Left ventricle myocardium inferior (tissue), 1 donor: ENCODE measurements around the gene BMAL2. TPM values are rescaled to one million over a fixed set of nuclear protein-coding genes. Genes with fewer than 3 reads are reported as not detected.

Experiments used
- DNase-seq: peaks from one replicate; pipeline ENCODE4 v3.0.0-alpha.2; 2020
- H3K27ac ChIP-seq: fragments of 200-600 bp; replicated peaks from 2 replicates; pipeline ENCODE4 v1.8.0; 2021
- H3K27me3 ChIP-seq: fragments of 200-600 bp; 2 replicates; pipeline ENCODE4 v1.8.0; 2021; ENCODE audit warnings: low read depth
- H3K36me3 ChIP-seq: fragments of 200-600 bp; 2 replicates; pipeline ENCODE4 v1.8.0; 2021
- H3K4me1 ChIP-seq: fragments of 200-600 bp; 2 replicates; pipeline ENCODE4 v1.8.0; 2021
- H3K4me3 ChIP-seq: fragments of 200-600 bp; 2 replicates; pipeline ENCODE4 v1.8.0; 2021; ENCODE audit warnings: mild to moderate bottlenecking, moderate library complexity
- H3K9me3 ChIP-seq: fragments of 200-600 bp; replicated peaks from 2 replicates; pipeline ENCODE4 v1.8.0; 2021
- intact Hi-C: fragments of 100-400 bp; cut with micrococcal nuclease; formaldehyde crosslinking; loops from one replicate; pipeline ENCODE4 v1.11.0; 2022
- total RNA-seq: library from RNA; stranded (reverse); fragmentation: NEBNext Ultra II Directional; extraction: Animal tissue kit (Norgen Biotek cat#: 25700); gene quantifications from one replicate; pipeline ENCODE4 v1.2.1, GENCODE V29; 2021
- TF ChIP-seq, protein P1 (sequence below): fragments of 200-600 bp; IDR thresholded peaks from 2 replicates; pipeline ENCODE4 v1.8.0; 2021; ENCODE audit warnings: antibody characterized with exemption, mild to moderate bottlenecking, borderline replicate concordance
- donor health status: DM: no; HTN: yes; CAD: no; lungs with severe emphysema.

Gene BMAL2
- total RNA-seq, 1 donor from 2014 or later = 1.5 TPM

DNA sequence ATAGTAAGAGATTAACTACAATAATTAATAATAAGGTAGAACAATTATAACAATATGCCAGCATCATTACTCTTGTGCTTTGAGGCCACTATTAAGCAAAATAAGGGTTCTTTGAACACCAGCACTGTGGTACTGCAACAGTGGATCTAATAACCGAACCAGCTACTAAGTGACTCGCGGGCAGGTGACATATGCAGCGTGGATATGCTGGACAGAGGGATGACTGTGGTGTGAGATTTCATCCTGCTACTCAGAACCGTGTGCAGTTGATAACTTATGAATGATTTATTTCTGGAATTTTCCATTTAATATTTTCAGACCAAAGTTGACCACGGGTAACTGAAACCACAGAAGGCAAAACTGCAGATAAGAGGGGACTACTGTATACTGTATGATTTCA, 34.4 kb downstream of the BMAL2 start:
- Histone ChIP-seq H3K36me3 (no peaks in the 10 kb centered on the region), H3K27ac (no peak overlapping the region), H3K4me3 (no peak overlapping the region), H3K9me3 (no peaks in the 10 kb centered on the region), H3K27me3 (no peaks in the 10 kb centered on the region), H3K4me1 (no peaks in the 10 kb centered on the region)
- DNase-seq = no peak
- intact Hi-C loops = no loop called here
- TF ChIP-seq, protein P1, sequence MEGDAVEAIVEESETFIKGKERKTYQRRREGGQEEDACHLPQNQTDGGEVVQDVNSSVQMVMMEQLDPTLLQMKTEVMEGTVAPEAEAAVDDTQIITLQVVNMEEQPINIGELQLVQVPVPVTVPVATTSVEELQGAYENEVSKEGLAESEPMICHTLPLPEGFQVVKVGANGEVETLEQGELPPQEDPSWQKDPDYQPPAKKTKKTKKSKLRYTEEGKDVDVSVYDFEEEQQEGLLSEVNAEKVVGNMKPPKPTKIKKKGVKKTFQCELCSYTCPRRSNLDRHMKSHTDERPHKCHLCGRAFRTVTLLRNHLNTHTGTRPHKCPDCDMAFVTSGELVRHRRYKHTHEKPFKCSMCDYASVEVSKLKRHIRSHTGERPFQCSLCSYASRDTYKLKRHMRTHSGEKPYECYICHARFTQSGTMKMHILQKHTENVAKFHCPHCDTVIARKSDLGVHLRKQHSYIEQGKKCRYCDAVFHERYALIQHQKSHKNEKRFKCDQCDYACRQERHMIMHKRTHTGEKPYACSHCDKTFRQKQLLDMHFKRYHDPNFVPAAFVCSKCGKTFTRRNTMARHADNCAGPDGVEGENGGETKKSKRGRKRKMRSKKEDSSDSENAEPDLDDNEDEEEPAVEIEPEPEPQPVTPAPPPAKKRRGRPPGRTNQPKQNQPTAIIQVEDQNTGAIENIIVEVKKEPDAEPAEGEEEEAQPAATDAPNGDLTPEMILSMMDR = no peak

DNA sequence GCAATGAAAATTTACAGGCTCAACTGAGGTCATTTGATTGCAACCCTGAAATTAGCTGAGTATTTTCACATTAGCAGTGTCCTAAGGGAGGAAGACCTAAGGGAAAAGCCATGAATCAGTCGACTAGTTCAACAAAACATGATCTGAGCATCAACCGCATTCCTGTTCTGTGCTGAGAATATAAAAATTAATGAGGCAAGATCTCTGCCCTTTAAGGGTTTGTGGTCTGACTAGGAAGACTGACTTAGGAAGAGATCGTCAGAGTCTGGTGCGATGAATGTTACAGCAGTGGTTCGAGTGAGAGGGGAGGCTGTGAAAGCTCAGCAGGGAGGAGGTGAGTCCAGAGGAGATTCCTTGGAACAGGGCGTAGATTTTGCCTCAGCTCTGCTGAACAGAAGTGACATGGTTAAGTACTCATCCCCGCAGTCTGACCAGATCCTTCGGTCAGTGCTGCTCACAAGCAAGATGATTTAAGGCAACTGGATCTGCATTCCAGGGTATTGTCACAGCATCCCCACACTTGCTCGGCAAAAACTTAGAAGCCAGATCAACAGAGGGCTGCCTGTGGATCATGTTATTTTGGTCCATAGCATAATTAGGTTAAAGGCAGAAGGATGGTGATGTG, 49.6 kb downstream of the BMAL2 start:
- no peaks in the 10 kb centered on the region for H3K4me1 ChIP-seq
- DNase-seq = no peak
- TF ChIP-seq, protein P1 = no peak

More for the DNA sequence above, 49.6 kb downstream of the BMAL2 start:
- Histone ChIP-seq H3K27ac (no peak overlapping the region), H3K36me3 (no peaks in the 10 kb centered on the region), H3K9me3 (no peaks in the 10 kb centered on the region), H3K27me3 (no peaks in the 10 kb centered on the region), H3K4me3 (no peak overlapping the region)
- intact Hi-C loops = no loop called here

Other genes with a start within 250 kb of the BMAL2 start
- 75.4 TPM for gene STK38L, start 88.5 kb upstream of the BMAL2 start, total RNA-seq
- gene SMCO2, start 113.9 kb downstream of the BMAL2 start, total RNA-seq = not detected
- gene PPFIBP1, start 191.4 kb downstream of the BMAL2 start, total RNA-seq = 258 TPM